Mesothelial cell of epicardium (in vitro differentiated cells): ENCODE data around the gene EPS8L3. TPM values are rescaled to one million over a fixed set of nuclear protein-coding genes. Genes with fewer than 3 reads are reported as not detected.
"Not testable (repeated sequence)": the region's sequence is repeated elsewhere in the genome, so short reads cannot be mapped to it uniquely, and the experiment has no call there.

Source experiments
- DNase-seq, 2 experiments: peaks; one replicate each; pipeline ENCODE4 v3.0.0; 2021; ENCODE audit warnings: low spot score in 2 of 2; ENCODE audit not compliant: unreplicated experiment in 2 of 2
- H3K27ac Mint-ChIP-seq: 2 replicates; pipeline ENCODE4 v1.8.0; 2021; ENCODE audit warnings: mixed read lengths
- H3K27me3 Mint-ChIP-seq: 2 replicates; pipeline ENCODE4 v1.8.0; 2021; ENCODE audit warnings: low read depth, mixed read lengths
- H3K36me3 Mint-ChIP-seq: 2 replicates; pipeline ENCODE4 v1.8.0; 2021; ENCODE audit warnings: mixed read lengths
- H3K4me1 Mint-ChIP-seq: 2 replicates; pipeline ENCODE4 v1.8.0; 2021; ENCODE audit warnings: mixed read lengths
- H3K4me3 Mint-ChIP-seq: 2 replicates; pipeline ENCODE4 v1.8.0; 2021; ENCODE audit warnings: mild to moderate bottlenecking, moderate library complexity, mixed read lengths
- H3K9me3 Mint-ChIP-seq: 2 replicates; pipeline ENCODE4 v1.8.0; 2021; ENCODE audit warnings: mixed read lengths
- total RNA-seq: library from RNA; stranded (reverse); gene quantifications from 3 replicates; pipeline ENCODE4 v1.2.1, GENCODE V29; 2021
- TF ChIP-seq, protein P1 (sequence below): fragments of 200-600 bp; sonication (generic); IDR thresholded peaks from one replicate; pipeline ENCODE4 v1.5.0; 2021; ENCODE audit warnings: antibody characterized with exemption; ENCODE audit not compliant: unreplicated experiment

Gene EPS8L3
- total RNA-seq, 1 donor from 2014 or later = 0.13 TPM

DNA sequence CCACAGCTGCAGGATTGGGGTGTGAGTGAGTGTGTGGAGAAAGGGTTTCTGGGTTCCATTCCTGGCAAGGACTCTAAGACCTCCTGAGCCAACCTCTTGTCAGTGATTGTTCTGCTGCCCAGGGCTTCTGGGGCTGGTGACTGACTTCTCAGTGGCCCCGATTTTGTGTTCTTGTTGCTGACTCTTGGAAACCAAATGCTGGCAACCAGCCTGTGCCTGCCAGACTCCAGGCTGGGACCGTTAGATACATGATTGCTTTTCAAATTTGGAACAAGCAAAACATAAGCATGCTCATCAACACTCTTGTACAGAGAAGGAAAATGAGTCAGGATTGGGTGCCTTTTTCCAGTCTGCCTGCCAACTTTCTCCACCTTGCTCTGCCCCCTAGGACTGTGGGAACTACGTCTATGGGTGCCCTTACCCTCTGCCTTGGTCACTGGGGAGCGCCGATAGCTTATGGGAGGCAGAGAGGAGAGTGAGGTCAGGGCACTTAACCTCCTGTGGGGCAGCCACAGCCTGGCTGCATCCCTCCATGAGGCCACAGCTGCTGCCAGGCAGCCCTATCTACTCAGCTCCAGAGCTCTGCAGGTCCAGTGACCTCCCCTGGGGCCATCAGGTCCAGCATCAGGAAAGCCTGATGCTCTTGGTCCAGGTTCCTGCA, 39.3 kb upstream of the EPS8L3 start:
- TF ChIP-seq, protein P1, sequence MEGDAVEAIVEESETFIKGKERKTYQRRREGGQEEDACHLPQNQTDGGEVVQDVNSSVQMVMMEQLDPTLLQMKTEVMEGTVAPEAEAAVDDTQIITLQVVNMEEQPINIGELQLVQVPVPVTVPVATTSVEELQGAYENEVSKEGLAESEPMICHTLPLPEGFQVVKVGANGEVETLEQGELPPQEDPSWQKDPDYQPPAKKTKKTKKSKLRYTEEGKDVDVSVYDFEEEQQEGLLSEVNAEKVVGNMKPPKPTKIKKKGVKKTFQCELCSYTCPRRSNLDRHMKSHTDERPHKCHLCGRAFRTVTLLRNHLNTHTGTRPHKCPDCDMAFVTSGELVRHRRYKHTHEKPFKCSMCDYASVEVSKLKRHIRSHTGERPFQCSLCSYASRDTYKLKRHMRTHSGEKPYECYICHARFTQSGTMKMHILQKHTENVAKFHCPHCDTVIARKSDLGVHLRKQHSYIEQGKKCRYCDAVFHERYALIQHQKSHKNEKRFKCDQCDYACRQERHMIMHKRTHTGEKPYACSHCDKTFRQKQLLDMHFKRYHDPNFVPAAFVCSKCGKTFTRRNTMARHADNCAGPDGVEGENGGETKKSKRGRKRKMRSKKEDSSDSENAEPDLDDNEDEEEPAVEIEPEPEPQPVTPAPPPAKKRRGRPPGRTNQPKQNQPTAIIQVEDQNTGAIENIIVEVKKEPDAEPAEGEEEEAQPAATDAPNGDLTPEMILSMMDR = no peak
- no peak for DNase-seq
- Mint-ChIP-seq H3K36me3 (no peaks in the 10 kb centered on the region), H3K9me3 (no peaks in the 10 kb centered on the region), H3K4me1 (peaks cover 12% of the 10 kb centered on the region), H3K4me3 (no peak overlapping the region), H3K27me3 (no peaks in the 10 kb centered on the region), H3K27ac (no peak overlapping the region)

DNA sequence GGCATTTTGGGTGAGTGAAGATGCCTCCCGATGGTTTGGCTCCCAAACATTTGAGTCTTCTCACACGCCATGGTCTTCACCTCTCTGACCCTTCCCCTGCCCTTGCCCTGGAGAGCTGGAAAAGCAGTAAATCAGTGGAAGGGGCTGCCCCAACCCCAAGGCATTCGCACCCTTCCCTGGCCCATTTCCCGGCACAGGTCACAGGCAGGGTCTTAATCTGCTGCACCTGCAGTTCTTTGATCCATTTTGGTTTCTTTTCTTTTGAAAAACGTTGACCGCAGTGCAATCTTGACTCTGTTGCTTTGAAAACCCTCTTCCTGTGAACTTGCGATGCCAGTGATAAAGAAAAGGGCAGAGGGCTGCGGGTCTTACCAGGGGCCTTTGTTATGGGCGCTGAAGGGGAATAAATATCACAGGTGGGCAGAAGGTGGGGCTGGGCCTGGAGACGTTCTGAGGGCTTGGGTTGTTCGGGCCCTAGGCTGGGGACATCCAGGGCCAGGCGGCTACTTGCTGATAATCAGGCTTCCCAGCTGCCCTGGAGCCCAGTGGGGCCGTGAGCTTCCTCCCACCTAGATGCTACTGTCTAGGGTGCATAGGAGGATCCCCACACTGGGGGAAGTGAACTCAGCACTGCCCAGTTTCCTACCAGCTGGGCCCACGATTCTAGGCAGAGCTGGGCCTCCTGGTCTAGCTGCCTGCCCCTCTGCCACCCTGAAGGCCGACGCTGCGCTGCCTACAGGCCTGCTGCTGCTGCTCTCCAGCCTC, 38.6 kb upstream of the EPS8L3 start:
- TF ChIP-seq, protein P1 = no peak
- Mint-ChIP-seq H3K27ac (no peak overlapping the region), H3K4me1 (peaks cover 11% of the 10 kb centered on the region), H3K9me3 (no peaks in the 10 kb centered on the region), H3K27me3 (no peaks in the 10 kb centered on the region), H3K4me3 (no peak overlapping the region), H3K36me3 (no peaks in the 10 kb centered on the region)
- no peak for DNase-seq

- Mint-ChIP-seq H3K36me3 (no peaks in the 10 kb centered on the region), H3K4me3 (no peak overlapping the region), H3K27ac (no peak overlapping the region), H3K27me3 (no peaks in the 10 kb centered on the region), H3K9me3 (no peaks in the 10 kb centered on the region), H3K4me1 (peaks cover 6% of the 10 kb centered on the region)
- DNase-seq = no peak
- TF ChIP-seq, protein P1 = no peak
These were observed 38.0 kb upstream of the EPS8L3 start for GRCh38 chr1:109801791-109802135.

DNA sequence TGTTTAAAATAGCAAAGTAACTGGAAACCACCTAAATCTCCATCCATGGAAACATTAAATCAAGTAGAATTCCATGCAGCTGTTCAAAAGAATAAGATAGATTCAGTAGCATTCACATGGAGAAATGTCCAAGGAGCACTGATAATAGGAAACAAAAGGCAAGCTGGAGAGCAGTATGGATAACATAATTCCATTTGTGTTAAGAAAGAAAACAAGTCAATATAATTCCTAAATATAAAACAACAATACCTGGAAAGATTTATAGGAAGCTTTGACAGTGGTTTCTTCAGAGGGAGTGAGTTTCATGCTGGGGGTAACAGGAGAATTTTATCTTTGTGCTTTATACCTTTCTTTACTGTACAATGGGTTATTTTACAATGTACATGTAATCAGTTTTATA, 36.6 kb upstream of the EPS8L3 start:
- H3K9me3 Mint-ChIP-seq = no peaks in the 10 kb centered on the region
- DNase-seq = no peak
- no peak overlapping the region for H3K4me3 Mint-ChIP-seq
- no peak overlapping the region for H3K27ac Mint-ChIP-seq
- H3K4me1 Mint-ChIP-seq = peaks cover 4% of the 10 kb centered on the region
- TF ChIP-seq, protein P1 = no peak
- H3K36me3 Mint-ChIP-seq = no peaks in the 10 kb centered on the region
- no peaks in the 10 kb centered on the region for H3K27me3 Mint-ChIP-seq

- H3K9me3 Mint-ChIP-seq = no peaks in the 10 kb centered on the region
- no peaks in the 10 kb centered on the region for H3K27me3 Mint-ChIP-seq
These were observed 35.7 kb upstream of the EPS8L3 start for GRCh38 chr1:109799445-109799844.

GRCh38 chr1:109797303-109797595, 33.5 kb upstream of the EPS8L3 start:
- peaks cover 30% of the 10 kb centered on the region for H3K4me1 Mint-ChIP-seq
- DNase-seq, H3K27ac Mint-ChIP-seq, H3K4me3 Mint-ChIP-seq, H3K9me3 Mint-ChIP-seq, H3K36me3 Mint-ChIP-seq, H3K27me3 Mint-ChIP-seq: not testable (repeated sequence)

More at GRCh38 chr1:109799445-109799844, 35.7 kb upstream of the EPS8L3 start:
- H3K27ac Mint-ChIP-seq = no peak overlapping the region
- no peak overlapping the region for H3K4me3 Mint-ChIP-seq
- peaks cover 8% of the 10 kb centered on the region for H3K4me1 Mint-ChIP-seq
- TF ChIP-seq, protein P1 = no peak
- H3K36me3 Mint-ChIP-seq = no peaks in the 10 kb centered on the region
- no peak for DNase-seq
